Lung microvascular endothelial cell (primary cell): ENCODE measurements around the gene FBXO42. TPM values are rescaled to one million over a fixed set of nuclear protein-coding genes. Genes with fewer than 3 reads are reported as not detected.

Experiments used
- DNase-seq, 2 donors: peaks; one replicate each; pipeline versions ENCODE4 v3.0.0 to v3.0.0-alpha.2; 2010; ENCODE audit warnings: low read depth in 2 of 2
- total RNA-seq: library from RNA; depleted of rRNA; stranded (reverse); fragments of >200 nt; gene quantifications from 2 replicates; pipeline ENCODE4 v1.2.1, GENCODE V29; 2014

Gene FBXO42
- total RNA-seq, 1 donor from 2014 or later, result 6.3 TPM

DNA sequence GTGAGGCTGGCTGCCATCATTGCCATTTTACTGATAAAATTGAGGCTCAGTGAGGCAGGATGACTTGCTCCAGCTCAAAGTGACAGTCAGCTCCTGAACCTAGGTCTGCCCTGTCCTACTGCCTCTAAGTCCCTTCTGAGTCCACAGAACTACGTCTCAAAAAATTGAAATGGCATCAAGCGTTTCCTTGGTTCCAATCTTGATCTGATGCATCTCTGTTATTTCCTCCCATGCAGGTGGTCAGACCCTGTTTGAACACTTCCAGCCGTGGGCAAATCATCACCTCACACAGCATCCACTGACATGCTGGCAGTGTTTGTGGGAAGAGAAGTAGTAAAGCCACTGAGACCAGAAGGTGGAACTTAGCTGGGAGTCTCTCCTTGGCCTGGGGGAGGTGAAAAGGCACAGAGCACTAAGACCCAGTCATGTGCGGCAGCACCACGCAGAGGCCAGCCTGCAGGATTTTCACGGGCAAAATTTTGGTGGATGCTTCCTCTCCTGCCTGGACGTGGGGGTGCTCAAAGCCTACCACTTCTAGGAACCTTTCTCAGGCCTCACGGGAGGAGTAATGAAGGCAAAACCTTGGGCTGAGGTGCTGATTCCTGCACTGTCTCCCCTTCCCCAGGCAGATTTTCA lies 107.5 kb downstream of the FBXO42 start:
- DNase-seq, result no peak

DNA sequence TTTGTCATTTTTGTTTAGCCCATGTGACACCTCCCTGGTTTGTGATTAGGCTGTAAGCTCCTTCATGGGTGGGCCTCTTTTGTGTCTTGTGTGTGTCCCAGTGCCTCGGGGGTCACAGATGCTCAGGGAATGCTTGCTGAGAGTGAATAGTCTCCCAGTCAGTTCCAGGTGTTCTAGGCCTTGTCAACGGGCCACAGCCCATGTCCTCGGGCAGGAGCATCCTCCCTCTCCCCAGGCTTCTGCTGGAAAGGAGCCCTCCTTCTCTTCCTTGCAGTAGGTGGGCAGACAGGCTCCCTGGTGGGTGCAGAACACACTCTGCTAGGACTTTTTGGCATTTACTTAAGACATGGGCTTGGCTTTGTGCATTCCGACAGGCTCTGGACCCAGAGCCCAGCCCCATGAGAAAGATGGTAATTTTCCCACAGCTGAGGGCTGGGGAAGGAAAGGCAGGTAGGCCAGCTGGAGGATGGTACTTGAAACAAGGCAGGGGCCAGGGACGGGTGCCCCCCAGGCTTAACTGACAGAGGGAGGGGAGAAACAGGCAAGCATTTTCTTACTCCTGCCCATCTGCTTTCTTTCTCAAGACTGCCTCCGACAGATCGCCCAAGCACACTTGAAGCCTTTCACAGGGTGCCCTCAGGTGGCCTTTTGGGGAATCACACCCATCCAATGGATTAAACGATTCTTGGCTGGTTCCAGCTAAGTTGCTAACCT lies 108.2 kb downstream of the FBXO42 start:
- DNase-seq, result peak; percentile 77 to 85

DNA sequence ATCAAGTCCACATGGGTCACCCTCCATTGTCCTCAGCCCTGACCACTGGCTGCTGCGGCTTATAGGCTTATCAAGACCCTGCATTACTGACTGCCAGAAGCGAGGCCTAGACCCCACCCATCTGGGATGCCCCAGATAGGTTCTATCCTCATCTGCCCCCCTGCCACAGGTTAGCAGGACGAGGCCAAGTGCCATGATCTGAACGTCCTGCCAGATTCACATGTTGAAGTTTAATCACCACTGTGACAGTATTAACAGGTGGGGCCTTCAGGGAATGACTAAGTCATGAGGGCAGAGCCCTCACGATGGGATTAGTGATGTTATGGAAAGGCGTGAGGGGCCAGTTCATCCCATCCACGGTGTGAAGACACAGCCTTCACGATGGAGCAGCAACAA lies 109.1 kb downstream of the FBXO42 start:
- no peak for DNase-seq

DNA sequence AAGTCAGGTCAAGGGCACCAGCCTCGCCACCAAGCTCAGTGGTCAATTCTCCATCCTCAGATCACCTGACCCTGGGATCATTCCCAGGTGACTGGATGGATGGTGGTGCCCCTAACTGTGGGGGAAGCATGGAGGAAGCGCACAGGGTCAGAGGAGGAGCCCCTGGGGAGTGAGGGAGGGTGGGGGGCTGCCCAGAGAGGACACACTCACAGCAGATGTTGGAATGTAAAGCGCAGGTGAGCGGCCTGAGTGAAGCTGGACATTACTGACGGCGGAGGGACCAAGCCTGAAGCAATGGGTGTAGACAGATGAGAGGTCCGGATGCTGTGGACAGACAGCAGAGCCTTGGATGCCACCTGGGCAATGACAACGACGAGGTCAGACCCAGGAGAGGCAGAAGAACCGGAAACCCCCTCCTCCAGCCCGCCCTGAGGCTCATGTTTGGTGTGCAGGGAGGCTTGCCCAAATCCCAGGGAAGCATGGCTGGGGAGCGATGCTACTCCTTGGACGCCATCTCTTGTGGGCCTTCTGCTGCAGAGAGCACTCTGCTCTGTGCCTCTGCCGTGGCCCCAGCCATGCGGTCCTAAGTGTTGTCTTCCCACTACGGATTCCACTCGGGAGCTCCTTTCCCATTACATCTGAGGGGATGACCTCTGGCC lies 109.6 kb downstream of the FBXO42 start:
- no peak for DNase-seq

DNA sequence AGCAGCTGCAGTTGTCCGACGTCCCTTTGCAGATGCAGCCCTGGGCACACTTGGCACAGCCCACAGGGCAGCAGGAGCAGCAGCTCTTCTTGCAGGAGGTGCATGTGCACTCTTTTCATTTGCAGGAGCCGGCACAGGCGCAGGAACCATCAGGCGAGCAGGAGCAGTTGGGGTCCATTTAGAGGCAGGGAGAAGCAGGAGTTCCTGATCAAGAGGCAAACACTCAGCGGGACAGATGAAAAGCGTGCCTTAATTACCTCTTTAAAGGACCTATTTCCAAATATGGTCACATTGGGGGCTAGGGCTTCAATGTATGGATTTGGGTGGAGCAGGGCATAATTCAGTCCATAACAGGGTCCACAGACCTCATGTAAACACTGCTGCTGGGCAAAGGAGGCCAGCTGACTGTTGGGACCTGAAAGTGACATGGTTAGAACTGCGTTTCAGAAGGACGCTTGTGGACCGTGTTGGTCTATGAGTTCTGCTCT lies 111.0 kb downstream of the FBXO42 start:
- DNase-seq, result no peak

DNA sequence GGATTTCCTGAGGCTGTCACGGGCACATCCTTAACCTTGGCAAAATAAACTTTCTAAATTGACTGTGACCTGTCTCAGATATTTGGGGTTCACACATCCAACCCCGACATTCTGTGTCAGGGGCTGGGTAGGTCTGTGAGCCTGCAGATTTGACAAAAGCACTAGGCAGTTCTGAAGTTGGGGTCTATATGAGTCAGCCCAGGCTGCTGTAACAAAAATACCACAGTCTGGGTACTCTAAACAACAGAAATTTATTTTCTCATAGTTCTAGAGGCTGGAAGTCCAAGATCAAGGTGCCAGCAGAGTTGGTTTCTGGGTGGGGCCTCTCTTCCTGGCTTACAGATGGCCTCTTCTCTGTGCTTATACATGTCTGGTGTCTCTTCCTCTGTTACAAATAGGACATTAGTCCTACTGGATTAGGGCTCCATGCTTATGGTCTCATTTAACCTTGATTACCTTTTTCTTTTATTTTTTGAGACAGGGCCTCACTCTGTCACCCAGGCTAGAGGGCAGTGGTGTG lies 112.2 kb downstream of the FBXO42 start:
- no peak for DNase-seq

DNA sequence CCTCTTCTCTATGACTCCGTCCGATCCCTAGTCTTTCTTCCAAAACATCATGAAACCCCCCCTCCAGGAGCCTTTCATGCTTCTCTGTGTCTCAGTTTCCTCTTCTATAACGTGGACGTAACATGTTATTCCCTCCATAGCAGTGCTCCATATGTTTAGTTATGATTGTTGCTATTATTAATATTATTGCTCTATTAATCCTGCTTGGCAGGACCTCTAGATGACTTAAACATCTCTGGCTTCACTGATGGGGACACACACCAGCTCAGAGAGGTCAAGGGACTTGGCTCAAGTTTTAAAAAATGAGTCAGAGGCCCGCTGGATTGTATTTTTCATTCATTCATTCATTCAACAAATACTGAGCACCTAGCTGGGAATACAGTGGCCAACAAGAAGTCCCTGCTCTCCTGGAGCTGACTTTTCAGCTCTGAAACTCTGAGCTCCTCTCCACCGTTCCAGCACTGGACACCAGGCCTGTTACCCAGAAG lies 114.9 kb downstream of the FBXO42 start:
- peak; percentile 25 to 39 for DNase-seq

DNA sequence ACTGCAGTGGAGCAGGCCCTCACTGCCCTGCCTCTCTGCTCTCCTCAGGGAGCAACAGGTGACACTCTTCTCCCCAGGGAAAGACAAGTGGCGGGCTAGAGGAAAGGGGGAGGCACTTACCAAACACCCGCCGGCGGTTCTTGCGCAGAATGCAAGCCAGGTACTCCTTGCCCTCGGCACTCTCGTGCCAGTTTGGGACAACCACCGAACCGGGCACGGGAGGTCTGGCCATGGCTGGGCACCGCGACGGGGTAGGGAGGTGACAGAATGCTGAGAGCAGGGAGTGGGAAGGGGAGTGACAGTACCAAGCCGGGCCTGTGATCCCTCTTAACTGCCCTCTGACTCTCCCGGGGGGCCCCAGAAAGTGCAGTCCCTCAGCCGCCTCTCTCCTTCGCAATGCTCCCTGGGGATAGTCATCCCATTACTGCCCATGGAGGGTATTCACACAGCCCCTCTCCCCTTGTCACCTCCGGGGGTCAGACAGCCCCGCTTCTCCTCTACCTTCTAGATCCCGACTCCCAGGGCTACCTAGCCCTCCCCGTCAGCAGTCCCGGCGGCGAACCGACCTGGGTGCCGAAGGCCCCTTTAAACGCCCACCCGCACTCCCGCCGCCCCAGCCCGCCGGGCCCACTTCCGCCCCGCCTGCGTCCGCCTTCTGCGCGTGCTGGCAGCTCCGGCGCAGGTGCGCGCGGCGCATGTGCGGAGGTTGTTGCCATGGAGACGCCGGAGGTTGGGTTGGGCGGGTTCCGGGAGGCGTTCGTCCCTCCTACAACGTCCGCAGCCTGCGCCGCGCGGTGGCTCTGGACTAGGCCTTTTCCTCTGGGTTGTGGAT lies 115.6 kb downstream of the FBXO42 start, which contains the start of gene CPLANE2:
TSS of gene CPLANE2 (minus strand) at position 673 of the 832 bp plus-strand sequence. CDS start at position 232, 441 bp downstream.
- DNase-seq, result peak; percentile 92 to 95

DNA sequence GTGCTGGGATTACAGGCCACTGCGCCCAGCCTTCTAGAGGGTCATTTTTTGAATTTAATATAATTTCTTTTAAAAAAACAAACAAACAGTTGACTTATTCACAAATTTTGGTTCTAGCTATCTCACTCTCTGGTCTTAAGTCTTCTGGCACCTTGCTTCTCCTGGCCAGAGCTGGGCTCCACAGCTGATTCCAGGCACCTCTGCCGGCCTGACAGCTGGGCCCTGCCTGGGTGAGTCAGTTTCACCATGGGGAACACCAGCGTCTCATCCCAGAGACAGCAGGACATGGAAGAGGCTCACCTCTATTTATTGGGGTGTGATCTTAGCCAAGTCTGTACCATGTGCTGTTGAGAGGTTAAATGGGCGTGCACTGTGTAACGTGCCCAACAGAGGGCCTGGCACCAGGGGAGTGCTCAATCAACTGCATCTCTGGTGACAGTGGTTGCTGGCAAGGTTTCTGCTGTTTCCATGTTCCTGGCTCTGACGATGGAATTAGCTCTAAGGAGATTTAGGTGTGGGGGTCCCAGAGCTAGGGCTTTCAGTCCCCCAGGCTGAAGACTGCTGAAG lies 116.3 kb downstream of the FBXO42 start:
- peak; percentile 21 to 66 for DNase-seq

DNA sequence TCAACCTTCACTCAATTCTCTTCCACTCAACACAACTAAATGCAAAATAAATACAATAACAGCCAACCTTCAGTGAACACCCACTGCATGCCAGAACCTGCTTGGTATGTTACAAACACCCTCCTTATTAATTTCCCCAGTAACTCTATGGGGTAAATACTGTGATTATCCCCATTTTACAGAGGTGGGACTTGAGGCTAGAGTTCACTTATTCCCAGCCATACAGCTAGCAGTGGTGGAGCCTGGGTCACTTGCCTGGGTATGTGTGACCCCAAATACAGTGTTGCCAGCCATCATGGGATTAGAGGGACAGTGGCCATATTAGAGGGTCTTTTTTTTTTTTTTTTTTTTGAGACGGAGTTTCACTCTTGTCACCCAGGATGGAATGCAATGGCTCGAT lies 116.9 kb downstream of the FBXO42 start:
- DNase-seq, result no peak

DNA sequence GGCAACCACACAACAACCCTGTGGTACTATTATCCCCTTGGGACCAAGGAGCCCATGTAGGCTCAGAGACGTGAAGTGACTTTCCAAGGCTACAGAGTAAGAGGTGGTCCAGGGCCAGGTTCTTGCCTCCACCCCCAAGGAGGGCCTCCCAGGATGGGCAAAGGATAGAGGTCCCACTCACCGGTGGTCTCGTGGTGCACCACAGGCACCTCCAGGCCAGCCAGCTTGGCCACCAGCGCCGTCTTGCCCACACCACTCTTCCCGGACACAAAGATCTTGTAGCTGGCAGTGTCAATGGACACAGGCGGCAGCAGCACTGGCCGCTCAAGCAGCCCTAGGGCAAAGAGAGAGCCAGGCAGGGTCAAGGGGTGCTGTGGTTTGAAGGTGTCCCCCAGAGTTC lies 118.8 kb downstream of the FBXO42 start:
- DNase-seq, result no peak

DNA sequence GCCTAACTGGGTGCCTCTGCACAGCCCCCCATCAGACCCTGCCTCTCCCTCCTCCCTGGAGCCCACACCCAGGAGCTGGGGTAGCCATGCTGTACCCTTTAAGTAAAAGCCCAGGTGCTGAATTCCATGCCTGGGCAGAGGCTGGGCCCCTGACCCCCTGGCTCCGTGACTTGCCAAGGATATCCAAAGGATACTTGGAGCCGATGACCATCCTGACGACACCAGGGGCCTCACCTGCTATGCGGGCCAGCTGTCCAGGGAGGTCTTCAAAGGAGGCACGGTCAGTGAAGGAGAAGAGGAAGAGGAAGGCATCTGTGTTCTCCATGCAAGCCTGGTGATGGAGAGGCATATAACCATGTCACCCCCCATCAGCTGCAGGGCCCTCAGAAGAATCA lies 120.0 kb downstream of the FBXO42 start:
- DNase-seq, result no peak

DNA sequence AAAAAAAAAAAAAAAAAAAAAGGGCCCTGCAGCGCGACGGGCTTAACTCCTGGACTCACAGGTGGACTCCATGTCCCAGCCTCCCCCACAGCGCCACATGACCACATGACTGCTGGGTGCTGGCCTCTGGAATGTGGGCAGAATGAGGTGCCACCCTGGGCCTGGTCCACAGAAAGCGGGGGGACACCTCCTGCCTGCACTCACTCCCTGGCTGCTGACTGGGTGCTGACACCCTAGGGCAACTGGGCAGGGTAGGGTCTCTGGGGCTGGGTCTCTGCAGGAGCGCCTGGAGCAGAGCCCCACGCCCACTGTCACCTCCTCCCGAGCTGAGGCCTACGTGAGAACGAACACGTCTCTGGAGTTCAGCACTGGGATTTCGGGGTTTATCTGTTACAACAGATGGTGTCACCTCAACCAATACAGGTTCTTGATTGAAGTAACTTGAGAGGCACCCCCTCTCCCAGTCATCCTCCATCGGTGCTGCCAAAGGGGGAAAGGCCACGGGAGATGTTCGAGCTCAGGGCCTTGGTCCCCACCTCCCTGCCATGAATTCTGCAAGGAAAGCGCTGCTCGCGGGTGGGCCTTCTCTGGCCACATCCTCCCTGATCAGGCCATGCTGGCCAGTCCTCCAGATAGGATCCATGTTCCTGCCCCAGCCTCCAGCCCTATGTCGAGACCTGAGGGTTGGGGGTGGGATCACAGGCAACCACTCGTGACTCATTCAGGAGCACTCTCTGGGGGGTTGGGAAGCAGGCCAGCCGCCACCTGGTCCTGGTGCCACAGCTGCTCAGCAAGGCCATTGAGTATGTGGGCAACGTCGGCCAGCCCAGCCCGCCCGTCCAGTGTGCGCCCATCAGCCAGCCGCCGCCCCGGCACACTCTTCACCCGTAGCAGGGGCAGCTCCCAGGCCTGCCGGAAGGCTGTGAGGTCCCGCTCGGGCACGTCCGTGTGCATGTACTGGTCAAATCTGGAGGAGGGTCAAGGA lies 120.7 kb downstream of the FBXO42 start:
- no peak for DNase-seq

DNA sequence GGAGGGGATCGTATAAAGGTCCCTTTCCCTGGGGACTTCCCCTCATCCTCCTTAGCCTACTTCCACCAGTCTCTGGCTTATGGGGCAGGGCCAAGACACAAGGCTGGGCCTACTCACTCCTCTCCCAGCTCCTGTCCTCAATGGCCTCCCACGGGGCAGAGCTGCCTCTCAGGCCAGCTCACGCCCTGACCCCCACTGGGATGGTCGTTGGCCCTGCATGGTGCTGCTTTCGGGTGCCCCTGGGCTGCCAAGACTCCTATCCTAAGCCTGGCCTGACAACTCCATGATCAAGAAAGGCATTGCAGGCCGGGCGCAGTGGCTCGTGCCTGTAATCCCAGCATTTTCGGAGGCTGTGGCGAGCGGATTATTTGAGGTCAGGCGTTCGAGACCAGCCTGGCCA lies 121.5 kb downstream of the FBXO42 start:
- no peak for DNase-seq

DNA sequence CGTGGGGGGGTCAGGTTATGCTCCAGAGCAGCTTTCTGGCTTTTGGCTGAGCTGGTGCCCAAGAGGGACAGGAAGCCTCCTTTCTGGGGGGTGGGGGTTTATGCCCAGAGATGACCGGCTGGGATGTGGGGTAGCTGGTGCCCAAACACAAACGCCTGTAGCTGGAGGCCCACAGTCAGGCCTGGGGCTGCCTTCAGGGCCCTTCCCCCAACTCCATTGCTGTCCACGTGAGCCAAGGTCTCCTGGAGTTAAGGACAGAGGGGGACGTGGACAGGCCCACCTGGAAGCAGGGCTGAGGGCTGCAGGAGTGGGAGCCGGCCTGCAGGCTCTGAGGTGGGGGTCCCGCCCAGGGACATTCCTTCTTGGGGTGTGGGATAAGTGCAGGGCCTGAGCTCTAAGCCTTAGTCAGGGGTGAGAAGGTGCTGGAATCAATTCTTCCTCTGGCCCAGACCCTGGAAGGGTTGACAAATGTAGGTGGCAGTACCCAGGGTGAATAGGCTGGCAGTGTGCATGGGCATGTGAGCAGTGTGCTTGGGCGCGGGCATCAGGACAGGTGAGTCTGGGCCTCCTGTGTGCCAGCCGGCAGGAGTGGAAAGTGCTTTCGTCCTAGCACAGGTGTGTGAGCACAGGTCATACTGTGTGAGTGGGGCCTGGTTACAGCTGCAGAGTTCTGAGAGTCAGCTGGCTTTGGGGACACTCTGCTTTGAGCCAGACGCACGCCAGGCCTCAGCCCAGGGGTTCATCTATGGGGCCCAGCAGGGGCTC lies 122.1 kb downstream of the FBXO42 start:
- DNase-seq, result no peak

DNA sequence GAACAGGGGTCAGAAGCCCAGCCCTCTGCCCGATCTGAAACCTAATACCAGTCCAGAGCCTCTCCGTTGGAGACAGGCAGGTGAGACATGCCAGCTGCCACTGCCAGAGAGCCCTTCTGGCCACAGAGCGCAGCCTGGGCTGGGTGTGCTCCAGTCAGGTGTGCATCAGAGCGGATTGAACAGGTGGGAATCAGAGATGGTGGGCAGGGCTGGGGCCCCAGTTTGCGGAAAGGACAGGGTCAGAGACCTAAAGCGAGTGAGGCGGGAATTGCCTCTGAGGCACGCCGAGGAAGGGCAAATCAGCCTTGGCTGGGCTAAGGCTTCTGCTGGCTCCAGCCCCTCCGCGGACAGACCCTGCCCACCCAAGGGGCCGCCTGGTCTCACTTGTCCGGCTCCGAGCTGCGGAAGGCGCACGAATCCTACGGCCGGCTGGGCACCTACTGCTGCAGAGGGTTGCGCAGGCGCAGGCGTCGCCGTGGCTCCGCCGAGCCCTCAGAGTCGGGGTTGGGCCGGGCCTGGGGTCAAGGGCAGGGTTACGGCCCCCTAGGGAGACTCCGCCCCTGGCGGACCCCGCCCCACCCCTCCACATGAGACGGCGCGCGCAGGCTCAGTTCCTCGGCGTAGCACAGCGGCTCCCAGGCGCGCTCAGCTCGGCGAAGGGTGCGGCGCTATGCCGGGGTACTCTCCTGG lies 125.6 kb downstream of the FBXO42 start:
- DNase-seq, result no peak

DNA sequence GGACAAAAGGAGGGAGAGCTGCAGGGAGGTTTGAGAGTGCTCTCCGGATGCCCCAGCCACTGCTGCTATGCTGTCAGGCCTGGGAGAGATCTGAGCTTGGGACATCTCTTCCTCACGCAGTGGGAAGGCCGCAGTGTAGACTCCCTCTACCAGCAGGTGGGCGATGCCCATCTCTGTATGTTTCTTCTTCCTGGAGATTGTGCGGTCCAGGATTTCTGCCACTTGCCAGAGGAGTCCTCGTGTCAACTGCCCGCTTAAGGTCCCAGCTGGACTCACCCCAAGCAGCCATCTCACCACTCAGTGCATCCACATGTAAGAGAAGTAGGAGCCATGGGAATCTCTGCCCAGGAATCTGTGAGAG lies 126.2 kb downstream of the FBXO42 start:
- DNase-seq, result no peak

DNA sequence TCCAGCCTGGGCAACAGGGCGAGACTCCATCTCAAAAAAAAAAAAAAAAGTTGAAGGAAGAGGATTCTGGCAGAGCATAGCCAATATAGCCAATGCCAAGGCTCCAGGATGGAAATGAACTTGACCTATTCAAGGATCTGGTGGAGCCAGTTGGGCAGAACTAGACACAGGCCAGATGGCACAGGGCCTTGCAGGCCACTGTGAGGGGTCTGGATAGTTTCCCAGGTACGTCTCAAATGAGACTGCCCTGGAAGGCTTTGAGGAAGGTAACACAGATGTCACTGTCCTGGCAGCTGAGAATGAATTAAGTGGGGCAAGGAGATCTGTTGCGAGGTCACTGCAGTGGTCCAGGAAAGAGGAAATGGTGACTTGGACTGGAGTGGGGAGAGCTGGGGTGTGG lies 127.8 kb downstream of the FBXO42 start:
- DNase-seq, result no peak
